ENCODE data around the gene CDH26. TPM values are rescaled to one million over a fixed set of nuclear protein-coding genes. Genes with fewer than 3 reads are reported as not detected.

Gene CDH26
- total and polyA plus RNA-seq, 7 donors: 0.74 to 5.5 (median 1.4) TPM; not detected in 2

- no peaks in the 10 kb centered on the region for H3K27me3 ChIP-seq
- peak; percentile 74 for DNase-seq
- intact Hi-C loops (cut with DNase I): no loop called here
- H3K9me3 ChIP-seq: no peaks in the 10 kb centered on the region
- H3K4me1 ChIP-seq: peaks cover 0 to 62% (median 43%) of the 10 kb centered on the region in 4 donors
- H3K4me3 ChIP-seq: peak overlapping the region; percentile 50 to 78 (median 68)
- H3K36me3 ChIP-seq: peaks cover 4 to 27% (median 9%) of the 10 kb centered on the region in 4 donors
- 0% methylated on average over 24 of the region's 24 CpGs for WGBS, 2 donors
- no peak for TF ChIP-seq POLR2AphosphoS5 (IDR thresholded peaks at IDR 0.05)
- TF ChIP-seq POLR2A (IDR thresholded peaks at IDR 0.05): no peak
- no peak for TF ChIP-seq EP300 (IDR thresholded peaks at IDR 0.05)
- H3K27ac ChIP-seq: peak overlapping the region; percentile 96 to 98 (median 98)
These were observed 18.4 kb upstream of the CDH26 start for GRCh38 chr20:59939879-59940128.

GRCh38 chr20:59940129-59940955, 17.9 kb upstream of the CDH26 start, which contains the start of the genes FAM217B and PPP1R3D:
Gene FAM217B (plus strand): TSS chr20:59940389. CDS start chr20:59943944, 3,555 bp downstream.
Gene PPP1R3D (minus strand): TSS chr20:59940305. CDS start chr20:59939931, 374 bp downstream.
- 0 to 1% methylated on average over 57 of the region's 57 CpGs for WGBS, 2 donors
- no peaks in the 10 kb centered on the region for H3K9me3 ChIP-seq
- peaks cover 4 to 32% (median 9%) of the 10 kb centered on the region in 4 donors for H3K36me3 ChIP-seq
- no peaks in the 10 kb centered on the region for H3K27me3 ChIP-seq
- TF ChIP-seq CTCF (IDR thresholded peaks at IDR 0.05) (peak in 1 of 4 experiments; percentile 8), EP300 (IDR thresholded peaks at IDR 0.05) (peak in 2 of 4 donors; percentile 25 to 42), POLR2A (IDR thresholded peaks at IDR 0.05) (peak; percentile 51 to 60), POLR2AphosphoS5 (IDR thresholded peaks at IDR 0.05) (peak; percentile 74 to 93 (median 89))
- H3K4me1 ChIP-seq: peaks cover 0 to 67% (median 47%) of the 10 kb centered on the region in 4 donors
- H3K27ac ChIP-seq: peak within 1 kb of the TSS; percentile 96 to 98 (median 98)
- peak; percentile 100 for DNase-seq
- H3K4me3 ChIP-seq: peak within 1 kb of the TSS; percentile 50 to 78 (median 68)
- intact Hi-C loops (cut with DNase I): no loop called here

GRCh38 chr20:59940956-59941294, 17.3 kb upstream of the CDH26 start:
- peaks cover 4 to 34% (median 9%) of the 10 kb centered on the region in 4 donors for H3K36me3 ChIP-seq
- no peaks in the 10 kb centered on the region for H3K27me3 ChIP-seq
- H3K27ac ChIP-seq: peak overlapping the region; percentile 96 to 98 (median 98)
- peak overlapping the region; percentile 50 to 78 (median 68) for H3K4me3 ChIP-seq
- no peak for DNase-seq
- 0 to 1% methylated on average over 4 of the region's 4 CpGs for WGBS, 2 donors
- no peak for TF ChIP-seq EP300 (IDR thresholded peaks at IDR 0.05)
- TF ChIP-seq POLR2AphosphoS5 (IDR thresholded peaks at IDR 0.05): no peak
- no peak for TF ChIP-seq POLR2A (IDR thresholded peaks at IDR 0.05)
- TF ChIP-seq CTCF (IDR thresholded peaks at IDR 0.05): no peak
- intact Hi-C loops (cut with DNase I): no loop called here
- peaks cover 0 to 72% (median 52%) of the 10 kb centered on the region in 4 donors for H3K4me1 ChIP-seq
- H3K9me3 ChIP-seq: no peaks in the 10 kb centered on the region

- Histone ChIP-seq H3K36me3 (peaks cover 4 to 34% (median 9%) of the 10 kb centered on the region in 4 donors), H3K9me3 (no peaks in the 10 kb centered on the region), H3K27me3 (no peaks in the 10 kb centered on the region), H3K4me3 (no peak overlapping the region), H3K27ac (peak overlapping the region in 3 of 4 donors; percentile 96 to 98 (median 98)), H3K4me1 (peaks cover 0 to 64% (median 43%) of the 10 kb centered on the region in 4 donors)
- whole genome bisulfite sequencing, 2 donors: 85 to 89% methylated on average over 2 of the region's 2 CpGs
- intact Hi-C loops (cut with DNase I): no loop called here
- TF ChIP-seq CTCF (IDR thresholded peaks at IDR 0.05) (no peak), POLR2A (IDR thresholded peaks at IDR 0.05) (no peak), EP300 (IDR thresholded peaks at IDR 0.05) (no peak), POLR2AphosphoS5 (IDR thresholded peaks at IDR 0.05) (no peak)
- no peak for DNase-seq
These were observed 16.0 kb upstream of the CDH26 start for GRCh38 chr20:59942245-59942644.

- H3K4me1 ChIP-seq: peaks cover 0 to 57% (median 21%) of the 10 kb centered on the region in 4 donors
- TF ChIP-seq POLR2AphosphoS5 (IDR thresholded peaks at IDR 0.05) (no peak), EP300 (IDR thresholded peaks at IDR 0.05) (no peak), POLR2A (IDR thresholded peaks at IDR 0.05) (no peak), CTCF (IDR thresholded peaks at IDR 0.05) (no peak)
- no peaks in the 10 kb centered on the region for H3K9me3 ChIP-seq
- 89 to 94% methylated on average over 7 of the region's 7 CpGs for WGBS, 2 donors
- peaks cover 4 to 34% (median 9%) of the 10 kb centered on the region in 4 donors for H3K36me3 ChIP-seq
- no peaks in the 10 kb centered on the region for H3K27me3 ChIP-seq
- intact Hi-C loops (cut with DNase I): no loop called here
- peak overlapping the region in 2 of 4 donors; percentile 17 to 23 for H3K27ac ChIP-seq
- no peak overlapping the region for H3K4me3 ChIP-seq
- DNase-seq: no peak
These were observed 13.5 kb upstream of the CDH26 start for GRCh38 chr20:59944726-59945125.

Measured in sigmoid colon (tissue), 7 donors.